HG03159 (cell line): ENCODE measurements around the gene MBD3L1.

Experiments used
- ATAC-seq: cut with Tn5 transposase; IDR thresholded peaks from one replicate; pipeline ENCODE4 v1.9.1; 2021; ENCODE audit warnings: mild to moderate bottlenecking, moderate library complexity; ENCODE audit not compliant: unreplicated experiment

The MBD3L1 gene

GRCh38 chr19:8880868-8881488, 48.8 kb downstream of the MBD3L1 start:
- no peak for ATAC-seq

GRCh38 chr19:8881512-8881911, 49.3 kb downstream of the MBD3L1 start:
- ATAC-seq = no peak

DNA sequence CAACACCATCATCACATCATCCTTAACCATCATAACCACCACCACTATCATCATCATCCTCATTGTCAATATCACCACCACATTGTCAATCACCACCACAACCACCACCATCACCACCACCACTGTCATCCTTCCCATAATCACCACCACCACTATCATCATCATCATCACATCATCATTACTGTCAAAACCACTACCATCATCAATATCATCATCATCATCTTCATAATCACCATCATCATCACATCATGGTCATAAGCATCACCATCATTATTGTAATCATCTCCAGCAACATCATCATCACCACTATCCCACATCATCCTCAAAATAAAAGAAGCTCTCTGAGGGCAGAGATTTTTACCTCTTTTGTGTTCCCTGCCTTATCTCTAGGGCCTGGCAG, 52.2 kb downstream of the MBD3L1 start:
- no peak for ATAC-seq

DNA sequence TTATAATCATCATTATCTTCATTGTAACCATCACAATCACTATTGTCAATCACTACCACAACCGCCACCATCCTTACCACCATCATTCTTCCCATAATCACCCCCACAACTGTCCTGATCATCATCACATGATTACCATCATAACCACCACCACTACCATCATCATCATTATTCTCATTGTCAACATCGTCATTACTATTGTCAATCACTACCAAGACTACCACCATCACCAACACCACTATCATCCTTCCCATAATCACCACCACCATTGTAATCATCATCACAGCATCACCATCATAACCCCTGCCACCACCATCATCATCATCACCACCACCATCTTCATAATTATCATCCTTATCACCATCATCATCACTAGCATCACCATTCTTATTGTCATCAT, 55.2 kb downstream of the MBD3L1 start:
- no peak for ATAC-seq

- ATAC-seq = no peak
Observed at GRCh38 chr19:8890260-8890659, 58.1 kb downstream of the MBD3L1 start.
